HEK293 (cell line): ENCODE results near the gene PTGDR2.

Experiments used
- CTCF ChIA-PET: fragments of 350-600 bp; formaldehyde crosslinking; extraction: SDS; loops from one replicate; lab custom pipeline; 2021; ENCODE audit warnings: antibody characterized with exemption; lab: Yijun Ruan, JAX
- POLR2A ChIA-PET: fragments of 300-600 bp; formaldehyde crosslinking; extraction: SDS; loops from one replicate; lab custom pipeline; 2020; ENCODE audit warnings: antibody characterized with exemption, inconsistent platforms; lab: Yijun Ruan, JAX
- H3K27ac ChIP-seq: fragments of 200-500 bp; sonication (Bioruptor generic); 2 replicates; pipeline ENCODE4 v1.5.1; 2014; ENCODE audit warnings: low read depth, low read length, control low read depth, inconsistent platforms; ENCODE audit errors: extremely low read depth
- H3K36me3 ChIP-seq, 2 experiments: fragments of 200-500 bp in 1 of 2; sonication (Bioruptor generic) in 1 of 2; 1 replicate in 1 of 2; 2 replicates in 1 of 2; pipeline ENCODE4 v1.5.1; 2014 to 2017; ENCODE audit warnings: inconsistent platforms in 2 of 2, low read length in 2 of 2; ENCODE audit not compliant: control insufficient read depth in 2 of 2, insufficient read depth in 1 of 2
- H3K4me1 ChIP-seq: fragments of 200-500 bp; sonication (Bioruptor generic); 2 replicates; pipeline ENCODE4 v1.5.1; 2014; ENCODE audit warnings: mild to moderate bottlenecking, low read length, inconsistent platforms; ENCODE audit not compliant: control insufficient read depth, insufficient read depth
- H3K4me3 ChIP-seq: 2 replicates; pipeline ENCODE4 v1.5.1; 2011; ENCODE audit warnings: low read depth, mild to moderate bottlenecking, control low read depth, low read length, moderate library complexity
- H3K9me3 ChIP-seq: fragments of 200-500 bp; sonication (Bioruptor generic); 2 replicates; pipeline ENCODE4 v1.5.1; 2014; ENCODE audit warnings: low read depth, low read length, inconsistent platforms; ENCODE audit not compliant: control insufficient read depth, insufficient read depth
- GLI4 ChIP-seq: fragments of 450-650 bp; formaldehyde crosslinking; IDR thresholded peaks from 2 replicates; pipeline ENCODE4 v1.5.1; 2016; ENCODE audit warnings: missing biosample characterization, missing genetic modification characterization
- HIC1 ChIP-seq: fragments of 450-650 bp; formaldehyde crosslinking; IDR thresholded peaks from 2 replicates; pipeline ENCODE4 v1.5.1; 2016; ENCODE audit warnings: missing biosample characterization, missing genetic modification characterization
- KLF1 ChIP-seq: fragments of 450-650 bp; formaldehyde crosslinking; IDR thresholded peaks from 2 replicates; pipeline ENCODE4 v1.5.1; 2016; ENCODE audit warnings: missing biosample characterization, missing genetic modification characterization
- KLF17 ChIP-seq: fragments of 450-650 bp; formaldehyde crosslinking; IDR thresholded peaks from 2 replicates; pipeline ENCODE4 v1.5.1; 2016; ENCODE audit warnings: missing biosample characterization, missing genetic modification characterization
- TCF7L2 ChIP-seq: IDR thresholded peaks from 2 replicates; pipeline ENCODE4 v1.6.1; 2011; ENCODE audit warnings: low read depth, mild to moderate bottlenecking, inconsistent platforms, low read length, moderate library complexity, borderline replicate concordance
- TRIM28 ChIP-seq: IDR thresholded peaks from 2 replicates; pipeline ENCODE4 v1.6.1; 2011; ENCODE audit warnings: low read length, control low read depth, borderline replicate concordance
- ZIC2 ChIP-seq: fragments of 450-650 bp; formaldehyde crosslinking; IDR thresholded peaks from 2 replicates; pipeline ENCODE4 v1.5.1; 2016; ENCODE audit warnings: missing biosample characterization, missing genetic modification characterization
- ZNF292 ChIP-seq: fragments of 450-650 bp; formaldehyde crosslinking; IDR thresholded peaks from 2 replicates; pipeline ENCODE4 v1.5.1; 2016; ENCODE audit warnings: low read depth, missing biosample characterization, missing genetic modification characterization, borderline replicate concordance
- ZNF423 ChIP-seq: fragments of 450-650 bp; formaldehyde crosslinking; IDR thresholded peaks from 2 replicates; pipeline ENCODE4 v1.5.1; 2016; ENCODE audit warnings: missing biosample characterization, missing genetic modification characterization
- ZNF433 ChIP-seq: fragments of 450-650 bp; formaldehyde crosslinking; IDR thresholded peaks from 2 replicates; pipeline ENCODE4 v1.5.1; 2016; ENCODE audit warnings: missing biosample characterization, missing genetic modification characterization, low read depth
- ZNF501 ChIP-seq: fragments of 450-650 bp; formaldehyde crosslinking; IDR thresholded peaks from 2 replicates; pipeline ENCODE4 v1.5.1; 2016; ENCODE audit warnings: missing biosample characterization, missing genetic modification characterization
- ZNF561 ChIP-seq: fragments of 450-650 bp; IDR thresholded peaks from 2 replicates; pipeline ENCODE4 v1.5.1; 2018; ENCODE audit warnings: missing biosample characterization, missing genetic modification characterization, borderline replicate concordance
- ZNF580 ChIP-seq: fragments of 450-650 bp; formaldehyde crosslinking; IDR thresholded peaks from 2 replicates; pipeline ENCODE4 v1.5.1; 2016; ENCODE audit warnings: missing biosample characterization, missing genetic modification characterization
- ZNF610 ChIP-seq: fragments of 450-650 bp; formaldehyde crosslinking; IDR thresholded peaks from 2 replicates; pipeline ENCODE4 v1.5.1; 2016; ENCODE audit warnings: missing biosample characterization, missing genetic modification characterization, borderline replicate concordance
- ZNF658 ChIP-seq: fragments of 450-650 bp; formaldehyde crosslinking; IDR thresholded peaks from 2 replicates; pipeline ENCODE4; 2016; ENCODE audit warnings: missing biosample characterization, missing genetic modification characterization
- ZNF768 ChIP-seq: fragments of 450-650 bp; formaldehyde crosslinking; IDR thresholded peaks from 2 replicates; pipeline ENCODE4 v1.5.1; 2018; ENCODE audit warnings: missing biosample characterization, mild to moderate bottlenecking, missing genetic modification characterization
- ZNF791 ChIP-seq: fragments of 450-650 bp; formaldehyde crosslinking; IDR thresholded peaks from 2 replicates; pipeline ENCODE4 v1.5.1; 2016; ENCODE audit warnings: missing biosample characterization, missing genetic modification characterization
- ZNF843 ChIP-seq: fragments of 450-650 bp; formaldehyde crosslinking; IDR thresholded peaks from 2 replicates; pipeline ENCODE4 v1.5.1; 2016; ENCODE audit warnings: missing biosample characterization, missing genetic modification characterization
- ZSCAN18 ChIP-seq: fragments of 450-650 bp; formaldehyde crosslinking; IDR thresholded peaks from 2 replicates; pipeline ENCODE4 v1.5.1; 2016; ENCODE audit warnings: missing biosample characterization, missing genetic modification characterization
- ZSCAN23 ChIP-seq: fragments of 450-650 bp; formaldehyde crosslinking; IDR thresholded peaks from 2 replicates; pipeline ENCODE4 v1.5.1; 2016; ENCODE audit warnings: missing biosample characterization, missing genetic modification characterization
- TF ChIP-seq, protein P1 (sequence below): fragments of 450-650 bp; formaldehyde crosslinking; IDR thresholded peaks from 2 replicates; pipeline ENCODE4 v1.5.1; 2016; ENCODE audit warnings: missing biosample characterization, missing genetic modification characterization
- TF ChIP-seq, protein P2 (sequence below): fragments of 450-650 bp; formaldehyde crosslinking; IDR thresholded peaks from 2 replicates; pipeline ENCODE4 v1.5.1; 2016; ENCODE audit warnings: missing biosample characterization, missing genetic modification characterization

Gene PTGDR2

DNA sequence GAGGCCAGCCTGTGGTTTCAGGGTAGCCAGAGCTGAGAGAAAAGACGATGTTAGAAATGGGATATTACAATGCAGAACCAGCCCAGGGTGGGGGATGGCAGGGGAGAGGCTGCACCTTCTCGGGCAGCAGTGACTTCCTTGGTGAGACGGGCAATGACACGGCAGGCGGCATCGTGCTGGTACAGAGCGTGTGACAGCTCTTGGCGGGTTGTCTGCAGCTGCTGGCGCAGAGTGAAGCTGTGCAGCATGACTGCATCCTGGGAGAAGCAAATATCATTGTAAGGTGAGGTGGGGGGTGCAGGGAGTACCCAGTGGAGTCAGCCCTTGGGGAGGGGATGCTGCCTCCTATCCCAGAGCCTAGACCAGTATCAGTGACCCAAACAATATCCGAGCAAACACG, 46.9 kb upstream of the PTGDR2 start:
- Histone ChIP-seq H3K9me3 (no peaks in the 10 kb centered on the region), H3K4me3 (no peak overlapping the region), H3K27ac (no peak overlapping the region), H3K36me3 (peaks cover 10 to 72% of the 10 kb centered on the region in 2 experiments; a peak in 2 of 3 replicates), H3K4me1 (no peaks in the 10 kb centered on the region; the same call in 1 of the 2 replicates)
- POLR2A ChIA-PET, result interaction anchor here (0.9 to 1.4 kb wide), 3 partner anchors 11 to 72 kb away, joined by 3 to 5 read pairs (median 4); partner anchors contain the start of gene TMEM109
- no peak for TF ChIP-seq ZNF433
- no peak for TF ChIP-seq ZNF768 (tag by site-specific recombination)
- TF ChIP-seq ZNF501, result no peak
- no peak for TF ChIP-seq ZSCAN18 (tag by site-specific recombination)
- TF ChIP-seq GLI4 (tag by site-specific recombination), result no peak
- no peak for TF ChIP-seq ZNF423
- no peak for TF ChIP-seq ZNF843 (tag by site-specific recombination)
- TF ChIP-seq ZNF580, result no peak
- TF ChIP-seq ZNF791 (tag by site-specific recombination), result no peak
- TF ChIP-seq, protein P1, sequence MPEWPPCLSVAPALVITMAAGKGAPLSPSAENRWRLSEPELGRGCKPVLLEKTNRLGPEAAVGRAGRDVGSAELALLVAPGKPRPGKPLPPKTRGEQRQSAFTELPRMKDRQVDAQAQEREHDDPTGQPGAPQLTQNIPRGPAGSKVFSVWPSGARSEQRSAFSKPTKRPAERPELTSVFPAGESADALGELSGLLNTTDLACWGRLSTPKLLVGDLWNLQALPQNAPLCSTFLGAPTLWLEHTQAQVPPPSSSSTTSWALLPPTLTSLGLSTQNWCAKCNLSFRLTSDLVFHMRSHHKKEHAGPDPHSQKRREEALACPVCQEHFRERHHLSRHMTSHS (tag by site-specific recombination), result no peak
- TF ChIP-seq ZNF292 (tag by site-specific recombination), result no peak
- no peak for TF ChIP-seq TCF7L2
- TF ChIP-seq HIC1 (tag by site-specific recombination), result no peak
- TF ChIP-seq KLF17 (tag by site-specific recombination), result no peak
- no peak for TF ChIP-seq ZNF610 (tag by site-specific recombination)
- TF ChIP-seq KLF1, result no peak
- no peak for TF ChIP-seq ZIC2 (tag by site-specific recombination)
- no peak for TF ChIP-seq ZNF561 (tag by site-specific recombination)
- no peak for TF ChIP-seq ZNF658
- CTCF ChIA-PET, result interaction anchor here (0.6 to 6.3 kb wide), 4 partner anchors 71 to 285 kb away, joined by 3 to 78 read pairs (median 4); no protein-coding TSS in a partner anchor

DNA sequence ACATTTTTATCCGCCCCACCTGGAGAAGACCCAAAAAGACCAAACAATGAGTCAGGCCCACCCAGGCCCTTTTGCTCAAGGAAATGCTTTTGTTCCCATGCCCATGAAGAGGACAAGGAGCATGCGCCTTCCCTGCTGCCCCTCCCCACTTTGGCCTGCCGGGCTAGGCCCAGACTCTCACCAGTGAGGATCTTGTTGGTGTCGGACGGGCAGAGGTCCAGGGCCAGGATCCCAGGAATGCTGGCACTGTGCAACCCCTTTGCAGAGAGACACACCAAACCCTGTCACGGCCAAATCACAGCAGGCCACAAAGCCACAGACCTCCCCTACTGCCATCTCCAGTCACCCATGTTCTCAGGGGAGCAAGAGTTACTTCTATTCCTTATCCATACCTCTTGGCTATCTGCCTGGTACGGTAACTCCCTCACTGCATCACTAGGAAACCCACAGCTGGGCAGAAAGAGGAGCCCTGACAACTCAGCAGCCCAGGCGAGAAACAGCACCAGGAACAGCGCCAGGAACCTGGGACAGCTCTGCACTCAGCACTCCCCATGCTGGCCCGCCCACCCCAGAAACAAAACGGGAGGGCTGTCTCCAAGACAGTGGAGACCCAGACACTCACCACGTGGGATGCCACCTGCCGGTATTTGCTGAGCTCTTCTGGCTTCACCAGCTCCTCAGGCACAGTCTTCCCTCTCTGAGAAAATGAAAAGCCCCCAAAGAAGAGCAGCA, 45.1 kb upstream of the PTGDR2 start:
- POLR2A ChIA-PET, result interaction anchor here (0.8 to 0.9 kb wide), 2 partner anchors 11 to 13 kb away, joined by 3 read pairs; partner anchors contain the start of gene TMEM109
- Histone ChIP-seq H3K27ac (no peak overlapping the region), H3K36me3 (peaks cover 15 to 89% of the 10 kb centered on the region in 2 experiments)

More for the DNA sequence above, 45.1 kb upstream of the PTGDR2 start:
- Histone ChIP-seq H3K4me1 (no peaks in the 10 kb centered on the region; the same call in 1 of the 2 replicates), H3K9me3 (no peaks in the 10 kb centered on the region), H3K4me3 (no peak overlapping the region)
- CTCF ChIA-PET, result interaction anchor here (0.8 to 6.3 kb wide), 7 partner anchors 15 to 286 kb away, joined by 3 to 78 read pairs (median 17); partner anchors contain the start of gene TMEM109
- TF ChIP-seq, protein P2, sequence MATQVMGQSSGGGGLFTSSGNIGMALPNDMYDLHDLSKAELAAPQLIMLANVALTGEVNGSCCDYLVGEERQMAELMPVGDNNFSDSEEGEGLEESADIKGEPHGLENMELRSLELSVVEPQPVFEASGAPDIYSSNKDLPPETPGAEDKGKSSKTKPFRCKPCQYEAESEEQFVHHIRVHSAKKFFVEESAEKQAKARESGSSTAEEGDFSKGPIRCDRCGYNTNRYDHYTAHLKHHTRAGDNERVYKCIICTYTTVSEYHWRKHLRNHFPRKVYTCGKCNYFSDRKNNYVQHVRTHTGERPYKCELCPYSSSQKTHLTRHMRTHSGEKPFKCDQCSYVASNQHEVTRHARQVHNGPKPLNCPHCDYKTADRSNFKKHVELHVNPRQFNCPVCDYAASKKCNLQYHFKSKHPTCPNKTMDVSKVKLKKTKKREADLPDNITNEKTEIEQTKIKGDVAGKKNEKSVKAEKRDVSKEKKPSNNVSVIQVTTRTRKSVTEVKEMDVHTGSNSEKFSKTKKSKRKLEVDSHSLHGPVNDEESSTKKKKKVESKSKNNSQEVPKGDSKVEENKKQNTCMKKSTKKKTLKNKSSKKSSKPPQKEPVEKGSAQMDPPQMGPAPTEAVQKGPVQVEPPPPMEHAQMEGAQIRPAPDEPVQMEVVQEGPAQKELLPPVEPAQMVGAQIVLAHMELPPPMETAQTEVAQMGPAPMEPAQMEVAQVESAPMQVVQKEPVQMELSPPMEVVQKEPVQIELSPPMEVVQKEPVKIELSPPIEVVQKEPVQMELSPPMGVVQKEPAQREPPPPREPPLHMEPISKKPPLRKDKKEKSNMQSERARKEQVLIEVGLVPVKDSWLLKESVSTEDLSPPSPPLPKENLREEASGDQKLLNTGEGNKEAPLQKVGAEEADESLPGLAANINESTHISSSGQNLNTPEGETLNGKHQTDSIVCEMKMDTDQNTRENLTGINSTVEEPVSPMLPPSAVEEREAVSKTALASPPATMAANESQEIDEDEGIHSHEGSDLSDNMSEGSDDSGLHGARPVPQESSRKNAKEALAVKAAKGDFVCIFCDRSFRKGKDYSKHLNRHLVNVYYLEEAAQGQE (tag by site-specific recombination), result peak; percentile 73
- TF ChIP-seq ZSCAN23 (no peak), TRIM28 (no peak)
